Endometrium (tissue), 2 donors: Measurements from ENCODE around the gene WDR70.
"Not testable (repeated sequence)": the region's sequence is repeated elsewhere in the genome, so short reads cannot be mapped to it uniquely, and the experiment has no call there.

Experiments used
- FAIRE-seq: peaks from 2 replicates; lab custom pipeline; 2012; peaks lifted over from hg19 to GRCh38; lab: Jason Lieb, UNC
- donor health status: control.
- donor health status: control.

WDR70 gene

GRCh38 chr5:37640088-37640487 lies 261.0 kb downstream of the WDR70 start:
- FAIRE-seq = no peak

GRCh38 chr5:37641933-37642332 lies 262.8 kb downstream of the WDR70 start:
- no peak for FAIRE-seq

- FAIRE-seq = no peak
Measured at GRCh38 chr5:37645707-37646106, 266.6 kb downstream of the WDR70 start.

- FAIRE-seq = not testable (repeated sequence)
Measured at GRCh38 chr5:37654566-37654965, 275.4 kb downstream of the WDR70 start.

GRCh38 chr5:37657046-37657445 lies 277.9 kb downstream of the WDR70 start:
- no peak for FAIRE-seq

- FAIRE-seq = no peak
Measured at GRCh38 chr5:37658440-37658839, 279.3 kb downstream of the WDR70 start.

GRCh38 chr5:37660319-37660718 lies 281.2 kb downstream of the WDR70 start:
- no peak for FAIRE-seq

- FAIRE-seq = no peak
Measured at GRCh38 chr5:37661227-37661920, 282.3 kb downstream of the WDR70 start.

- FAIRE-seq = no peak
Measured at GRCh38 chr5:37661951-37662350, 282.8 kb downstream of the WDR70 start.

- FAIRE-seq = no peak
Measured at GRCh38 chr5:37662362-37662761, 283.2 kb downstream of the WDR70 start.

- peak; percentile 94 for FAIRE-seq
Measured at GRCh38 chr5:37662789-37663485, 283.8 kb downstream of the WDR70 start.

- no peak for FAIRE-seq
Measured at GRCh38 chr5:37663538-37663937, 284.4 kb downstream of the WDR70 start.

- no peak for FAIRE-seq
Measured at GRCh38 chr5:37664551-37664950, 285.4 kb downstream of the WDR70 start.

- no peak for FAIRE-seq
Measured at GRCh38 chr5:37665272-37665671, 286.2 kb downstream of the WDR70 start.

- no peak for FAIRE-seq
Measured at GRCh38 chr5:37665889-37666288, 286.8 kb downstream of the WDR70 start.

- no peak for FAIRE-seq
Measured at GRCh38 chr5:37667430-37667829, 288.3 kb downstream of the WDR70 start.

GRCh38 chr5:37667846-37668245 lies 288.7 kb downstream of the WDR70 start:
- FAIRE-seq = peak; percentile 91

- FAIRE-seq = no peak
Measured at GRCh38 chr5:37668524-37669047, 289.5 kb downstream of the WDR70 start.

GRCh38 chr5:37672118-37672588 lies 293.0 kb downstream of the WDR70 start:
- FAIRE-seq = not testable (repeated sequence)

GRCh38 chr5:37674361-37674760 lies 295.2 kb downstream of the WDR70 start:
- not testable (repeated sequence) for FAIRE-seq

GRCh38 chr5:37679326-37679725 lies 300.2 kb downstream of the WDR70 start:
- FAIRE-seq = not testable (repeated sequence)

GRCh38 chr5:37679903-37680302 lies 300.8 kb downstream of the WDR70 start:
- FAIRE-seq = not testable (repeated sequence)

- FAIRE-seq = no peak
Measured at GRCh38 chr5:37683072-37683471, 304.0 kb downstream of the WDR70 start.
